ENCODE results near the gene PNKP.

PNKP gene

GRCh38 chr19:49889687-49890348 is 22.4 kb upstream of the PNKP start:
- peak; percentile 73 for DNase-seq

GRCh38 chr19:49889038-49889686 is 21.8 kb upstream of the PNKP start:
- no peak for DNase-seq

GRCh38 chr19:49888510-49888824 is 21.1 kb upstream of the PNKP start:
- DNase-seq, result no peak

- DNase-seq, result no peak
Measured at GRCh38 chr19:49887665-49888509, 20.5 kb upstream of the PNKP start.

DNA sequence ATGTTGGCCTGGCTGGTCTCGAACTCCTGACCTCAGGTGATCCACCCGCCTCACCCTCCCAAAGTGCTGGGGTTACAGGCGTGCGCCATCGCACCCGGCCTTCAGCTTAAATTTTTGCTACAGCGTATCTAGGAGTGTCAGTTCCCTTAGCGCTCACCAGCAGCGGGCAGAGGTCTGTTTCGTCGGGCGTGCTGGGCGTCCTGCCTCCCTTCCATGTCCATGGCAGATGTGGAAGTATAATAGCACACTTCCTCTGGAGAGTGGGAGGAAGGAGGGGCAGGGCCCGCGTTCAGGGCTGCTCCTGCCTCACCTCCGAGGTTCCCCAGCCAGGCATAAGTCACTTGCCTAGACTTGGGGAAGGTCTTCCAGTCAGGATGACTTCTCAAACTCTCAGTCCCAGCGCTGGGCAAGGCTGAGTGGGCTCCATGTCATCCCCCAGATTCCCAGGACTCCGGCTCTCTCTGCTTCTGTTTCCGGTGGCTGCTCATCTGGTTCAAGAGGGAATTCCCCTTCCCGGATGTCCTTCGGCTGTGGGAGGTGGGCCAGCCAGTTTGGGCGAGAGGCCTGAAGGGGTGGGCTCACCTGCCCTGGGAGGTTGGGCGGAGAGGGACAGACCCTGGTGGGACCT is 19.8 kb upstream of the PNKP start:
- DNase-seq, result no peak

DNA sequence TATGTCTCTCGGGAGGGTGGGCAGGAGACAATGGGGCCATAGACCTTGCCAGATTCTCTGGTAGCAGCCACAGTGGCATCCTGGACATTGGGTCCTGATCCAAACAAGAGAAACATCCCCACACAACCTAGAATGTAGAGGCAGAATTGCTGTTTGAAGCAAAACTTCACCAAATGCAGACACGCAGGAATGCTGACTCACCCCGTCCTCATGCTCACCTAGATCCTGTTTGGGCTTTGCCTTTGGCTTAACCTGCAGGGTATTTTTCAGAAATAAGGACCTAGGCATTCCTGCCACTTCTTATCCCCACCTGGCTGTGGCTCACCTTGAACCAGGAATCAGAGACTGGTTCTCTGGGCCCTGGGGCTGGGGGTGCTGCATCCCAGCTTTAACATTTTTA is 17.4 kb upstream of the PNKP start:
- no peak for DNase-seq

DNA sequence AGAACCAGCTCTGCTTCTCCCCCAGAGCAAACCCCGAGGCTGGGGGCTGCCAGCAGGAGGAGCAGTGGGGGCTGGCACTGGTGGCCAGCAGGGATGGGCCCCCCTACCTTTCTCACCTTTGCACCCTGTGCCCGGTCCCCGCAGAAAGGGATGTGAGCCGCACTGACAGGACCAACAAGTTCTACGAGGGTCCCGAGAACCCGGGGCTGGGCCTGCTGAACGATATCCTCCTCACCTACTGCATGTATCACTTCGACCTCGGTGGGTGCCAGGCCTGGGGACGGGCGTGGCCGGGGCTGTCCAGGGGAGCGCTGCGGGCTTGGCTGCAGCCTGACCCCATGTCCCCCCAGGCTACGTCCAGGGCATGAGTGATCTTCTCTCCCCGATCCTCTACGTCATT is 16.7 kb upstream of the PNKP start:
- DNase-seq, result no peak

- DNase-seq, result no peak
Measured at GRCh38 chr19:49883094-49883493, 15.7 kb upstream of the PNKP start.

DNA sequence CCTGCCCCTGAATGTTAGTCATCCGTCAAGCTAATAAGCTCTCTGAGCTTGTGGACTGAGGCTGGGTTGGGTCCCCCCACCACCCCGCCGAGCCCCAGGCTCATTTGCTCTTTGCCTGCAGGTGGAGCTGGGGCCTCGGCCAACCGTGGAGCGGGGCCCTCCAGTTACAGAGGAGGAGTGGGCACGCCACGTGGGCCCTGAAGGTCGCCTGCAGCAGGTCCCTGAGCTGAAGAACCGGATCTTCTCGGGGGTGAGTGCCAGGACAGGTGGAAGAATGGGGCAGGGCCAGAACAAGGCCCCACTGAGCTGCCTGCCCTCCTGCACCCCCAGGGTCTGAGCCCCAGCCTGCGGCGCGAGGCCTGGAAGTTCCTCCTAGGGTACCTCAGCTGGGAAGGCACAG is 15.3 kb upstream of the PNKP start:
- no peak for DNase-seq

- DNase-seq, result no peak
Measured at GRCh38 chr19:49881672-49882394, 14.5 kb upstream of the PNKP start.

DNA sequence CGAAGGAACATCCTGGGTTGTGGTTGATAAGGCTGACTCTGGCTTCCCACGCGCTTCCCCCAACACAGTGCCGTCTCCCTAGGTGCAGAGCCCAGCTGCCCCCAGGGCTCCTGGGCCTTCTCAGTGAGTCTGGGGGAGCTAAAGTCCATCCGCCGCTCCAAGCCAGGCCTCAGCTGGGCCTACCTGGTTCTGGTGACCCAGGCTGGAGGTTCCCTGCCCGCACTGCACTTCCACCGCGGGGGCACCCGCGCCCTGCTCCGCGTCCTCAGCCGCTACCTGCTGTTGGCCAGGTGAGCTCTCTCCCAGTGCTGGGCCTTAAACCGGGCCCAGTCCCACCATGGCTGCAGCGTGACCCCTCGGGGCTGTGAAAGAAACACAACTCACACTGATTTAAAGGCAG is 13.8 kb upstream of the PNKP start:
- no peak for DNase-seq

DNA sequence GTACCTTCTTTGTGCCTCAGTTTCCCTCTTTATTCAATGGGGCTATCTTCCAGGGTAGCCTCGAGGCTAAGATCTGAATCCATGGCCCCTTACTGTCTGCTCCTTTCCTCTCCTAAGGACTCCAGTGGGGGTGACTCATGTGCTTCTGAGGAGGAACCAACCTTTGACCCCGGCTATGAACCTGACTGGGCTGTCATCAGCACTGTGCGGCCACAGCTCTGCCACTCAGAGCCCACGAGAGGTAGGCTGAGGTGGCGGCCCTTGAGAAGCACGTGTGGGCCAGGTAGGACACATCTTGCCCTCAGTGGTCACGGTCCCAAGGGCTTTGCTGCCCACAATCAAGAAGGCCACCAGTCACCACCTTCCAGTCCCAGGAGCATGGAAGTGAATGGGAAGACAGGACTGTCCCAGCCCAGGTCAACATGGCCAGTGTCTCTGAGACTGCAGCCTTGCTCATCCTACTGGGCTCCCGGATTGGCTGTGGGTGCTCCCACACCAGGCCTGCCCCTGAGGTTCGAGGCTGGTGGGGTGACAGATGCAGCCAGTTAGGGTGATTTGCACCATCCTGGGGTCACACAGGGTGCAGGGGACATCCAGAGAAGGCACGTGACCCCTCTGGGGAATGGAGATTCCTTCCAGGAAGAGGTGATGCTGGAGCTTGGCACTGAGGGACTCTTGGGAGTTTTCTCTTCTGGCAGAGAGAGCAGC is 12.9 kb upstream of the PNKP start:
- no peak for DNase-seq

DNA sequence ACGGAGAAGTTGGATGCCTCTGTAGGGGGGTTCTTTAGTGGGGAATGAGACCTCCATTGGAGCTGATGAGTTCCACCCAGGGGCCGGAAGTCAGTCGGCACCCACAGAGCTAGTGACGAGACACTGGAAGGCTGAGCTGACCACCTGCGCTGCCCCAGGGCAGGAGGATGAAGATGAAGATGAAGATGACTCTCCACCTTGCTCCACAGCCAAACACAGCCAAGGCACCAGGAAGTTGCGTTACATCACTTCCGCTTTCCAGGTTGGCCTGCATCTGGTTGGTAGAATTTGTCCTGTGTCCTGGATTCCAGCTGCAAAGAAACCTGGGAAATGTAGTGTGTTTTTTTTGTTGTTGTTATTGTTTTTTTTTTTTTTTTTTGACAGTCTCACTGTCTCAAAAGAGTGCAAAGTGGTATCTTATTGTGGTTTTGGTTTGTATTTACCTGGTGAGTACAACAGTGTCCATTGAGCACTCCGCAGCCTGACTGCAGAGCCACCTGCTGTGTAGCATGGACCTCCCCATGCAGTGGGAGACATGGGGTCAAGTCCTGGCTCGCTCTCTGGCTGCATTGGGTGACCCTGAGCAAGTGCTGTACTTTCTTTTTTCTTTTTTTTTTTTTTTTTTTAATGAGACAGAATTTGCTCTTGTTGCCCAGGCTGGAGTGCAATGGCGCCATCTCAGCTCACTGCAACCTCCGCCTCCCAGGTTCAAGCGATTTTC is 12.0 kb upstream of the PNKP start:
- DNase-seq, result peak; percentile 48

DNA sequence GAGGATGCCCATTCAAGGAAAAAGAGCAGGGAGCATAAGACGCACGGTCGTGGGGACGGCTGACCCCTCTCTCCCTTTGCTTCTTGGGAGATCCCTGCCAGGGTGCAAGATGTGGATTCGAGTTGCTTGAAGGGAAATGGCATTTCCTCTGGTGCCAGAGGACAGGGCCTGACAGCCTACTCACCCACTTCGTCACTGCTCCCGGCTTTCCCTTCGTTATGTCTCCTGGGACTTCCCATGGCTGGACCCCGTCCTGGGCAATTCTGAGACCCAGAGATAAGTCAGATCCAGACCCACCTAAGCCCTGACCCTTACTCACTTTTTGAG is 11.3 kb upstream of the PNKP start:
- no peak for DNase-seq

DNA sequence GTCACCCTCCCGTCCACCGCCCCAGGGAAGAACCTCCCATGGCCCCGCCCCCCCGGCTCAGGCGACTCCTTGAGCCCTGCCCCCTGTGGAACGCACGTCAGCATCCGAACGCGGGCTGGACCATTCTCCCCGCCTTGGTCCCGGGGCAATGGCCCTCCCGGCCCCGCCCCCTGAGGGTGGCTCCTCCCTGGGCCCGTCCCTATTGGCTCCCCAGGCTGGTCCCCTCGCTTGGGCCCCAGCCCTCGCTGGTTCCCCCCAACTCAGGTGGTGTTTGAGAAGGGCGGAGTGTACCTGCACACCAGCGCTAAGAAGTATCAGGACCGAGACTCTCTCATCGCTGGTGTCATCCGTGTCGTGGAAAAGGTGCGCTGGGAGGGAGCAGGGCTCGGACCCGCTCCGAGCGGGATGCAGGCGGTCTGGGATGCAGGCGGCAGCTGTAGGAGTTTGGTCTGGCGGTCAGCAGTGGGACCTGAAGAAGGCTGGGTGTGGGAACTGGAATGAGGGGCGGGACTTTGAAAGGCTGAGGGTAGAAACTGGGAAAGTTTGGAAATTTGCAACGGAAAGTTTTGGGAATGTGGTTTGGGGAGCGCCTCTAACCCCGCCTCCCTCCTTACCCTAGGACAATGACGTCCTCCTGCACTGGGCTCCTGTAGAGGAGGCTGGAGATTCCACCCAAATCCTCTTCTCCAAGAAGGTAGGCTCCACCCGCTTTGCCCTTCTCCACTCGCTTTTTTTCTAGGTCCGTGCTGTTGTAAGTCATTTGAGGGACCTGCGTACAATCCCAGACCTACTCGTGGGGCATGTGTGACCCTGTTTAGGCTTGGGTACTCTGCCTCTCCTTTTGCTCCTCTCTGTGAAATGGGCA is 10.7 kb upstream of the PNKP start:
- DNase-seq, result peak; percentile 99

DNA sequence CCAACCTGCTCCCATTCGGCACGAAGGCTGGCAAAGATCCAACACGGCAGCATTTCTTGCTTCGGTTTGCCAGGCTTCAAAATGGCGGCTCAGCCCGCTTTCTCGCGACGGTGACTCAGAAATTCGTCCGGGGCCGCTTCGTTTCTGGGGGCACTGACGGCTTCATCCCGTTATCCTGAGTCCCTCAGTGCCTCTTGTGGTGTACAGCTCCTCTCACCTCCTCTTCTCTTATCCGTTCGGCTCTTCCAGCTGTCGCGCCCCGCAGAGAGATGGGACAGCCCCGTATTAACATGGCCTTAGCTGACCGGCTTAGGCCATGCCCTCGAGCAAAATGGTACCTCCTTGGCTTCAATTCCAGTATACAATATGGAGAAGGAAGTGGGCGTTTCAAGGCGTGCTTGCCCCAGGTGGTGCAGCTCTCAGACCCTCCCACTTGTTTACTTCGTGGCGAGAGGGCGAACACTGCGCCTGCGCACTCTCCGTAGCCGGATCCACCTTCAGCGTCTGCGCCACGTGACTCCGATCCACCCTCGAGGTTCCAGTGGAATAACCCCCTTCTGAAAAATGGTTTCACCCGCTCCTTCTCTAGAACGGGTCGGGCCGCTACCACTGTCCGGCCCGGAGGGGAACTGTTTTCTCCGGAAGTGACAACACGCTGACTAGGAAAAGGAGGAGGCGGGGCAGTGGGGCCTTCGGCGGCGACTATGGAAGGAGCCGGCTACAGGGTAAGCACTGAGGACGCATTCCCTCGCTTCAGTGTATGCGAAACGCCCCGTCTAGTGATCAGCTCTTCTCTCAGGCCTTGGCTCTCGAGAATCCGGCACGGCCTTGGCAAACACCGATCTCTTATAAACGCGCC is 9.9 kb upstream of the PNKP start, which contains the start of the genes AKT1S1 and TBC1D17:
TSS of gene AKT1S1 (minus strand) at position 336 of the 859 bp plus-strand sequence. CDS start 4,060 bp downstream, outside the sequence.
TSS of gene TBC1D17 (plus strand) at position 683 of the 859 bp plus-strand sequence. CDS start at position 705, 22 bp downstream.
- peak; percentile 100 for DNase-seq

GRCh38 chr19:49876422-49877019 is 9.1 kb upstream of the PNKP start:
- DNase-seq, result peak; percentile 99

- no peak for DNase-seq
Measured at GRCh38 chr19:49875857-49876421, 8.6 kb upstream of the PNKP start.

DNA sequence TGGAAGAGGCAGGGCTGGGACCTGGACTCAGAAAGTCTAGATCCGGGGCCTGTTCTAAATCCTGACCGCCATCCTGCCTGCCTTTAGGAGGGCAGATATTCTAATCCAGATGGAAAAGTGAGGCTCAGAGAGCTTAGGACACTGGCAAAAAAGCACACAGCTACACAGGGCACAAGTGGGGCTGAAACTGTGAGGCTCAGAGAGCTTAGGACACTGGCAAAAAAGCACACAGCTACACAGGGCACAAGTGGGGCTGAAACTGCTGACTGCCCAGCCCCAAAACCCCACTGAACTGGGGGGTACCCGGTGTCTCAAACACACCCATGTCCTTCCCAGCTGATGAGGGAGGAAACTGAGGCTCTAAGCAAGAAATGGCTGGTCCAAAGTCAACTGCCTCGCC is 7.8 kb upstream of the PNKP start:
- no peak for DNase-seq
